Stimulated activated CD8-positive, alpha-beta memory T cell treated with anti-CD3 and anti-CD28 coated beads, Interleukin-2, amount 100 ng/mL, for 1 hour (primary cell): ENCODE data around the gene SPN.
"Not testable (repeated sequence)": the region's sequence is repeated elsewhere in the genome, so short reads cannot be mapped to it uniquely, and the experiment has no call there.

Source experiments
- DNase-seq, 2 donors: peaks; one replicate each; pipeline ENCODE4 v3.0.0-alpha.2; 2020; ENCODE audit warnings: low read depth in 2 of 2

The SPN gene

GRCh38 chr16:29663016-29663806, at the start of gene SPN:
SPN (plus strand) TSS chr16:29663247; CDS start chr16:29663729, 482 bp downstream.
- DNase-seq, result no peak

GRCh38 chr16:29613307-29614057, 49.6 kb upstream of the SPN start:
- DNase-seq, result peak; percentile 84 to 88

GRCh38 chr16:29614691-29615314, 48.2 kb upstream of the SPN start:
- DNase-seq, result not testable (repeated sequence)

GRCh38 chr16:29616127-29616526, 46.9 kb upstream of the SPN start:
- not testable (repeated sequence) for DNase-seq

GRCh38 chr16:29620591-29620990, 42.5 kb upstream of the SPN start:
- not testable (repeated sequence) for DNase-seq

GRCh38 chr16:29622738-29623137, 40.3 kb upstream of the SPN start:
- not testable (repeated sequence) for DNase-seq

- not testable (repeated sequence) for DNase-seq
Observed at GRCh38 chr16:29623253-29623652, 39.8 kb upstream of the SPN start.

GRCh38 chr16:29625114-29625513, 37.9 kb upstream of the SPN start:
- not testable (repeated sequence) for DNase-seq

GRCh38 chr16:29626778-29627331, 36.2 kb upstream of the SPN start:
- peak; percentile 20 to 35 for DNase-seq

- not testable (repeated sequence) for DNase-seq
Observed at GRCh38 chr16:29627661-29628075, 35.4 kb upstream of the SPN start.

- not testable (repeated sequence) for DNase-seq
Observed at GRCh38 chr16:29628707-29629106, 34.3 kb upstream of the SPN start.

GRCh38 chr16:29629318-29629717, 33.7 kb upstream of the SPN start:
- not testable (repeated sequence) for DNase-seq

- DNase-seq, result not testable (repeated sequence)
Observed at GRCh38 chr16:29631658-29632057, 31.4 kb upstream of the SPN start.

- not testable (repeated sequence) for DNase-seq
Observed at GRCh38 chr16:29635902-29636301, 27.1 kb upstream of the SPN start.

- not testable (repeated sequence) for DNase-seq
Observed at GRCh38 chr16:29636368-29636767, 26.7 kb upstream of the SPN start.

- DNase-seq, result not testable (repeated sequence)
Observed at GRCh38 chr16:29638751-29639150, 24.3 kb upstream of the SPN start.

GRCh38 chr16:29641561-29641960, 21.5 kb upstream of the SPN start:
- DNase-seq, result no peak

- no peak for DNase-seq
Observed at GRCh38 chr16:29643596-29643995, 19.5 kb upstream of the SPN start.

GRCh38 chr16:29644338-29644857, 18.6 kb upstream of the SPN start:
- no peak for DNase-seq

GRCh38 chr16:29644973-29645693, 17.9 kb upstream of the SPN start:
- DNase-seq, result no peak

GRCh38 chr16:29645694-29646187, 17.3 kb upstream of the SPN start:
- no peak for DNase-seq
